ENCODE results near the gene CBFA2T3. TPM values are rescaled to one million over a fixed set of nuclear protein-coding genes. Genes with fewer than 3 reads are reported as not detected.
A peak's percentile ranks its signal among the peaks of the same experiment; 100 is the strongest.
"Not testable (repeated sequence)": the region's sequence is repeated elsewhere in the genome, so short reads cannot be mapped to it uniquely, and the experiment has no call there.

CBFA2T3 gene
- total RNA-seq, 1 experiment from 2014 or later, result not detected

- peak; percentile 58 for DNase-seq (ENCODE audit: low spot score)
Measured at GRCh38 chr16:88923926-88924833, 52.8 kb downstream of the CBFA2T3 start.

GRCh38 chr16:88923450-88923849 is 53.6 kb downstream of the CBFA2T3 start:
- DNase-seq (ENCODE audit: low spot score), result no peak

GRCh38 chr16:88922826-88923410 is 54.1 kb downstream of the CBFA2T3 start:
- no peak for DNase-seq (ENCODE audit: low spot score)

DNA sequence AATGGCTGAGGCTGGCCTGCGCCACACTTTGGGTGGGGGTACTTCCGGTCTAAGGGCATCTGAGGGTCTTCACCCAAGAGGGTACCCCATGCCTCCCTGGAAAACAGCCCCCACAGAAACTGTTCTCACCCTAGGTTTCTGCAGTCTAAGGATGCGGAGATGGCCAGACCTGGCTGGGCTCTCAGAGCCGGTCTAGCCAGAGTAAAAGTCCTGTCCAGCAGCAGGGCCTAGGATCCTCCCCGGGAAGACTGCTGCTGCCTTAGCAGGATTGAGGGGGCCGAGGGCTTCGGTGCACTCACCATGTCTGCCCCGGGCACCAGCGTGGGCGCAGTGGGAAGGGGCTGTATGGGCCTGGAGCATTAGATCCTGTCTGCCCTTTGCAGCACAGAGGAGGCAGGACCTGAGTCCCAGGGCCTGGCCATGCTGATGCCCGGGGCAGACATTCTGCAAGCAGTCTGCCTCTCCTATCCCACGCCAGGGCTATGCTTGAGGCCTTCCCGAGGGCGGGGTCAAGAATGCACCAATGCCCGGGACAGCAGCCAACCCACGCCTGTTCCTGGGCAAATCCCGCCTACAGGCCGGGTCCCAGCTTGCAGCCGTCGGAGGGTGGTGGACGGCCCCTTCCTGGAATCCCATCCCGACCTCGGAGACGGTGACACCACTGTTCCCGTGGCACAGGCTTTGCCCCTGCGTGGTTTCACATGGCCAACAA is 54.7 kb downstream of the CBFA2T3 start:
- peak; percentile 65 for DNase-seq (ENCODE audit: low spot score)

GRCh38 chr16:88921591-88921990 is 55.4 kb downstream of the CBFA2T3 start:
- no peak for DNase-seq (ENCODE audit: low spot score)

DNA sequence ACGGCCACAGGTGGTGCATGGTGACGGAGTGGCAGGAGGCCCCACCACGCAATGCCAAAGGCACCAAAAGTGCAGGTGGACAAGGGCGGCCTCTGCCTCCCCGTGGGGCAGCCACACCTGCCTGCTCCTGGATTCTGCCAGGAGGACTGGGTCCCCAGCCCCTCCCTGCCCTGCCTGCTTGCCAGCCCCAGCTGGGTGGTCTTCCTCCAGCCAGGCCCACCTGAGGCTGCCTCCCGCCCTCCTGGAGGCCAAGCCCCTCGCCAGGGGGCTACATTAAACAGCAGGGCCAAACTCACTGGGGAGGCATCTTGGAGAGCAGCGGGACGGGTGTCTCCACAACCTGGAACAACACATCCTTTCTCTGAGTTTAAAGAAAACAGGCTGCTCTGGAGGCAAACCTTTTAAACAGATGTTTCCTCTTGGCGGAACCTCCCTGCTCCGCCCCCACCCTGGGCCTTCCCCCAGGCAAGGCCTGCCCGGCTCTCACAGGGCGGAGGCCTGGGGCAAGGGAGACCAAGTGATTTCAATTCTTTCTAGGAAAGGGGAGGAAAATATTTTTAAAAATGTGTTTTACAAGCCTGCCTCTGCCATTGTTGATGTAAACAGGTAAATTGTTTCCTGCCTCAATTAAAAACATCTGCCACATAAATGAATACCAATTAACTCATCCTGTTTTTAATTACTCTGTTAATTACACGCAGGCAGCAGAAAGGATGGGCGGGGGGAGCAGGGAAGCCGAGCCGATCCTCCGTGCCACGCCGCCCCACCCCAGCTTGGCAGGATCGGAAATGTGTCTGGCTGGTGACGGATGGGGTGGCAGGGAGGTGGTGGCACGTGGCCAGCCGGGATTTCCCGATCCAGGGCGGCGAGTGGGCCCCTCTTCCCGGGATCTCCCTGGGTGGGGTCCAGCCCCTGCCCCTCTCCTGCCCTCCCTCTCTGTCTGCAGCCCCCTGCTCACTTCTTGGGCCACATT is 56.1 kb downstream of the CBFA2T3 start:
- DNase-seq (ENCODE audit: low spot score), result peak; percentile 69

DNA sequence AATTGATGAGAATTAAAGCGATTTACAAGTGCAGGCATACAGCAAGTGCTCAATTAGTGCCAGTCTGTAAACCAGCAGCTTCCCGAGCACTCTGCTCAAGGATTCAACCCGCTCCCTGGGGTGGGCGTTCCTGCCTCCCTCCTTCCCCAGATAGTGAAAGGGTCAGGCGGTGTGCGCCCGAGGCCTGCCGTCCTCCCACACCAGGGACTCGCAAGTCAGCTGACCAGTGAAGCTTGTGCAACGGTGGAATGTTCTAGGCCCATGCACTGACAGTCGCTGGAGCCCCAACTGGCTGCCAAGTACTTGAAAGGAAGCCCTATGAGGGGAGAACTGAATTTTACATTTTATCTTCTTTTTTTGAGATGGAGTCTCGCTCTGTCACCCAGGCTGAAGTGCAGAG is 57.1 kb downstream of the CBFA2T3 start:
- DNase-seq (ENCODE audit: low spot score), result no peak

DNA sequence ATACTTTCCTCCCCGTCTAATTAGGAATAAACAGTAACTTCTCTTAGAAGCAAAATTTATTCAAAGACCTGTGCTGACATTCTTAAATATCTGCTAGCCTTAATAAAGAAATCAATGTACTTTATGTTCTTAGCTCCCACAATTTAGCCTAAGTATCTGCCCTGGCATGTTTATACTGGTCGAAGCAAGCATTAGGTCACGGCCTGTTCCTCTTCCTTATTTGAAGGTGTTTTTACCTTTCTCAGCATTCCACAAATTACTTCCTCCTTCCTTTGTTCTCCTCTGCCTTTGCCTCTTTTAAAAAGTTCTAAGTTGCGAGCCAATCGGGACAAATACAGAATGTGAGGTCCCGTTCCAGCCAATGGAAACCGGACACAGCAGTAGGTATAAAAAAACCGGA is 58.1 kb downstream of the CBFA2T3 start:
- DNase-seq (ENCODE audit: low spot score), result not testable (repeated sequence)

GRCh38 chr16:88917915-88918627 is 58.9 kb downstream of the CBFA2T3 start:
- no peak for DNase-seq (ENCODE audit: low spot score)

GRCh38 chr16:88917146-88917914 is 59.7 kb downstream of the CBFA2T3 start:
- no peak for DNase-seq (ENCODE audit: low spot score)

GRCh38 chr16:88915639-88916327 is 61.2 kb downstream of the CBFA2T3 start:
- DNase-seq (ENCODE audit: low spot score), result no peak

GRCh38 chr16:88914750-88915368 is 62.1 kb downstream of the CBFA2T3 start:
- peak; percentile 40 for DNase-seq (ENCODE audit: low spot score)

- DNase-seq (ENCODE audit: low spot score), result no peak
Measured at GRCh38 chr16:88913870-88914269, 63.1 kb downstream of the CBFA2T3 start.

DNA sequence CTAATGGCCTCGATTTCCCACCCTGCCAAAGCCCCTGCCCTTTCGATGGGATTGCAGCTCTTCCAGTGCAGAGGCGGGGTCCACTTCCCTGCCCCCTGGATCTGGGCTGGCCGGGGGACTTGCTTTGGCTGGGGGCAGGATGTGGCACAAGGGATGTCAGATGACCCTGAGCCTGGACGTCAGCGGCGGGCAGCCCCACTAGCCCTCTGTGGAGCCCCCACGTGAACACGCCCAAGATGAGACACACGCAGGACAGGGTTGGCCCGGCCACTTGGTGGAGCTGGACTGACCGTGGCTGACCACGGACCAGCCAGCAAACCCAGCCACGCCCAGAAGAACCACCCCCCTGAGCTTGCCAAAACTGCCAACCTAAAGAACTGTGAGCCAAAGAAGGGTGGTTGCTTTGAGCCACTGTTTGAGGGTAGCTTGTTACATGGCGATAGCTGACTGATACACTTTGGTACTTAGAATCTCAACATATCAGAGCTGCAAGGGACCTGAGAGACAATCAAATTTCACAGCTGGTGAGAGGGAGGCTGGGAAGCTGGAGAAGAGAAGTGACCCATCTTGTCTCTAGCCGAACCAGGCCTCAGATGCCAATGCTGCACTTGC is 63.9 kb downstream of the CBFA2T3 start:
- no peak for DNase-seq (ENCODE audit: low spot score)

DNA sequence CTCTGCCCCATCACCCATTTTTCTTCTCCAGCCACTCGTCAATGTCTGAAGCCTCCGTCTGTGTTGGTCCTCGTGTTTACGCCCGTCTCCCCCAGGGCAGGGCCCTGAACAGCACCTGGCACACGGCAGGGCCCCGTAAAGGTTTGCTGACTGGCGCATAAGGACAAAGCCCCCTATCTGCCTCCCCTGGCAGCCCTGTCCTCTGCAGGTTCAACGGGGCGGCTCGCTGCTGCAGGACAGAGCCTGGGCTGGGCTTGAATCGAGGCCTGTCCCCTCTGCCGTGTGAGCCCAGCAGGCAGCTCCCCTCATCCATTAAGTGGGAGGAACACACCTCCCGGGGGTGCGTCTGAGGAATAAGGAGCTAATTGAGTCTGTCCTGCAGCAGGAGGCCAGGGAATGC is 64.5 kb downstream of the CBFA2T3 start:
- no peak for DNase-seq (ENCODE audit: low spot score)

- no peak for DNase-seq (ENCODE audit: low spot score)
Measured at GRCh38 chr16:88911946-88912310, 65.1 kb downstream of the CBFA2T3 start.

DNA sequence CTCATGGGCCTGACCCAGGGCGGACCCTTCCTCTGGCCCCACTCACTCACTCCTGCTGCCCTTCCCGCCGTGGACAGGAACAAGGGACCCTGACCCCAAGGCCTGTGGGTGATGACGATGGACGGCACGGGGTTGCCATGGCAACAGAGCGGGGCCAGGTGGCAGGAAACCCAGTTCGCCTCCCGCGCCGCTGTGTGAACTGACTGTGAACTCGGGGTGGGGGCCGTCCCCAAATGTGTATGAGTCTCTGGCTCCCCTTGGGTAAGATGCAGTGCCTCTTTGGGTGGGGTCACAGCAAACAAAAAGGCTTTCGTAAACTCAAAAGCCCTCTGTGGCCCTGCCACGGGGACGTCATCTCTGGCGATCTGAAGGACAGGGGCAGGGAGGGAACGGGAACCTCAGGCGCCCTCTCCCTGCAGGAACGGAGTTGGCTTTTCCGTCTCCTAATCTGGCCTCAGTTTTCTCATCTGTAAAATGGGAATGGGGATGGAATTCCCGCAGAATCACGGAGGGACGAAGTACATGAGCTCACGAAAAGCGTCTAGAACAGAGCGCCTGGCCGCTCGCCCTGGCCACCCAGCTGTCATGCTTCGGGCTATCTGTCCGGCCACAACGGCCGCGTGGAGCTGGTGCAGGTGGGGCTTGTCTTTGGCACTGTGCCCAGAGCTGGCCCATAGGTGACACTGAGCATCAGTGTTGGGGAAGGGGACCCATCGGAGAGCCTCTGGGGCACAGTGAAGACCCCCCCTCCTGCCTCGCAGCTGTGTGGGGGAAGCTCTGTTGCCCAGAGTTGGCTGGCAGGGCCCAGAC is 65.7 kb downstream of the CBFA2T3 start:
- DNase-seq (ENCODE audit: low spot score), result no peak
